Spleen (tissue), 7 donors: ENCODE measurements around the gene SHC4.

Experiments
- CTCF ChIP-seq, 11 experiments: fragments of 200-600 bp in 7 of 11; fragments of 450-650 bp in 4 of 11; sonication (generic) in 4 of 11; IDR thresholded peaks in 8 of 11; conservative IDR thresholded peaks in 3 of 11; 1 replicate in 7 of 11; 2 replicates in 4 of 11; pipeline versions ENCODE4 v1.4.0 to v1.8.0; 2016 to 2021; ENCODE audit warnings: antibody characterized with exemption in 11 of 11, inconsistent platforms in 4 of 11, mild to moderate bottlenecking in 1 of 11
- POLR2A ChIP-seq, 3 donors: fragments of 450-650 bp; IDR thresholded peaks; one replicate each; pipeline ENCODE4 v1.5.1; 2017; ENCODE audit warnings: antibody characterized with exemption in 3 of 3, mild to moderate bottlenecking in 1 of 3
- donor health status: DM: no; HTN: no; CAD: no; lungs with moderate emphysema.
- donor health status: DM: no; HTN: no; CAD: no.
- donor health status: DM: no; HTN: no; CAD: no.

- TF ChIP-seq CTCF (IDR thresholded peaks at IDR 0.05 in 8 of 11, conservative IDR thresholded peaks at IDR 0.05 in 3 of 11) = no peak
- no peak for TF ChIP-seq POLR2A (IDR thresholded peaks at IDR 0.05)
Observed at GRCh38 chr15:48899793-48900192, 63.9 kb downstream of the SHC4 start.
